HUES64 (cell line): ENCODE results near the gene SETD1B.
A peak's percentile ranks its signal among the peaks of the same experiment; 100 is the strongest.

Source experiments
- H3K27ac ChIP-seq: 2 replicates; pipeline ENCODE4 v1.7.0; 2013; ENCODE audit warnings: low read depth, low read length, inconsistent platforms
- H3K27me3 ChIP-seq: 2 replicates; pipeline ENCODE4 v1.6.1; 2013; ENCODE audit warnings: mild to moderate bottlenecking, low read length; ENCODE audit not compliant: insufficient read depth
- H3K36me3 ChIP-seq: 2 replicates; pipeline ENCODE4 v1.6.1; 2013; ENCODE audit warnings: mild to moderate bottlenecking, low read length; ENCODE audit not compliant: insufficient read depth
- H3K4me1 ChIP-seq: 2 replicates; pipeline ENCODE4 v1.6.1; 2013; ENCODE audit warnings: mild to moderate bottlenecking, low read length, moderate library complexity; ENCODE audit not compliant: insufficient read depth
- H3K4me3 ChIP-seq: 2 replicates; pipeline ENCODE4 v1.5.1; 2013; ENCODE audit warnings: mild to moderate bottlenecking, low read length, moderate library complexity
- H3K9ac ChIP-seq: 2 replicates; pipeline ENCODE4 v1.6.1; 2013; ENCODE audit warnings: mild to moderate bottlenecking, low read depth, low read length
- H3K9me3 ChIP-seq: 2 replicates; pipeline ENCODE4 v1.6.1; 2013; ENCODE audit warnings: low read depth, low read length; ENCODE audit not compliant: insufficient read depth
- WGBS: fragments of 150-250, 120-280 bp; methylation state at CpG from one replicate; pipeline ENCODE4 v1.1.7; 2013; ENCODE audit warnings: missing lambda C conversion rate; 5-methylcytosine and 5-hydroxymethylcytosine counted together

The SETD1B gene

GRCh38 chr12:121791671-121792551 is 11.9 kb upstream of the SETD1B start:
- 89% methylated on average over 14 of the region's 14 CpGs for WGBS
- H3K27me3 ChIP-seq, result no peaks in the 10 kb centered on the region; the same call in 1 of the 2 replicates
- no peak overlapping the region for H3K9ac ChIP-seq
- H3K36me3 ChIP-seq, result peaks cover 7% of the 10 kb centered on the region
- no peaks in the 10 kb centered on the region for H3K9me3 ChIP-seq
- H3K4me1 ChIP-seq, result peaks cover 7% of the 10 kb centered on the region; the same call in 1 of the 2 replicates
- H3K4me3 ChIP-seq, result no peak overlapping the region
- H3K27ac ChIP-seq, result no peak overlapping the region

DNA sequence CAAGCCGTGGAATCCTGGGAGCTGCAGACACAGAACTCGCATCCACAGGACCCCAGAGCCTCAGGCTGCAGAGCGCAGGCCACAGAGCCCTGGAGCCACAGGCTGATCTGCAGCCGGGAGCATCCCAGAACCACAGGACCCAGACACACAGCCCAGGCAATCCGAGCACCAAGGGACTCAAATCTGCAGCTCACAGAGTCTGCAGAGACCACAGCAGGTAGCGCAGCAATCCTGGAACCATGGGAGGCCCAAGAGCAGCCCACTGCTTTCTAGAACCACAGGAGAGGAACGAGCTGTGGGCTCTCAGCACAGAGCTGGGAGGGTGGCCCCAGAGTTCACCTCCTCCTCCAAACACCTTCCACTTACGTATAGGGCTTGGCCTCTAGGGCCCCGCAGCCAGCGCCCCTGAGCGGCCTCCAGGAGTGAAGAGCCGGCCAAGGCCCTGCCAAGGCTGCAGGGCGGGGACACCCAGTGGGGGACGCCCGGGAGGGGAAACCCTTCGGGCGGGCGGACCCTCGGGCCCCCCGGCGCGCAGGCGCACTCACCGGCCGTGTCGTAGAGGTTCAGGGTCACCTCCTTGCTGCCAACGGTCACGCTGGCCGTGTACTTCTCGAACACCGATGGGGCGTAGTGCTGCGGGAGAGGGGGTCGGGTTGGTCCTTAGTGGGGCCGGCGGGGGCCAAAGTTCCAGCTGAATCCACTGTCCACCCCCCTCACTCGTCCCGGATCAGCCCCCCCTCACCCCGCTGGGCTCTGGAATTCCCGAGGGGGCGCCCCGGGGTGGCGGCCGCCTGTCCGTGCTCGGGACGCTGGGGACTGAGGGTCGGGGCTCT is 11.0 kb upstream of the SETD1B start:
- Histone ChIP-seq H3K27ac (no peak overlapping the region), H3K4me3 (peak overlapping the region; percentile 56), H3K9ac (peak overlapping the region; percentile 67), H3K9me3 (no peaks in the 10 kb centered on the region), H3K4me1 (peaks cover 13% of the 10 kb centered on the region), H3K27me3 (no peaks in the 10 kb centered on the region; the same call in 1 of the 2 replicates), H3K36me3 (peaks cover 8% of the 10 kb centered on the region)
- WGBS, result 12% methylated on average over 48 of the region's 48 CpGs

- Histone ChIP-seq H3K4me1 (peaks cover 19% of the 10 kb centered on the region), H3K27ac (peak within 1 kb of the TSS; percentile 47; the same call in 1 of the 2 replicates), H3K9ac (peak within 1 kb of the TSS; percentile 67), H3K9me3 (no peaks in the 10 kb centered on the region), H3K27me3 (no peaks in the 10 kb centered on the region; the same call in 1 of the 2 replicates), H3K4me3 (peak within 1 kb of the TSS; percentile 56), H3K36me3 (peaks cover 12% of the 10 kb centered on the region)
- WGBS, result under 1% methylated on average over 36 of the region's 36 CpGs
Observed at GRCh38 chr12:121793440-121793837, 10.4 kb upstream of the SETD1B start, which contains the start of gene RHOF. TSS of gene RHOF (minus strand) at chr12:121793688. CDS start at chr12:121793633, 55 bp downstream.

DNA sequence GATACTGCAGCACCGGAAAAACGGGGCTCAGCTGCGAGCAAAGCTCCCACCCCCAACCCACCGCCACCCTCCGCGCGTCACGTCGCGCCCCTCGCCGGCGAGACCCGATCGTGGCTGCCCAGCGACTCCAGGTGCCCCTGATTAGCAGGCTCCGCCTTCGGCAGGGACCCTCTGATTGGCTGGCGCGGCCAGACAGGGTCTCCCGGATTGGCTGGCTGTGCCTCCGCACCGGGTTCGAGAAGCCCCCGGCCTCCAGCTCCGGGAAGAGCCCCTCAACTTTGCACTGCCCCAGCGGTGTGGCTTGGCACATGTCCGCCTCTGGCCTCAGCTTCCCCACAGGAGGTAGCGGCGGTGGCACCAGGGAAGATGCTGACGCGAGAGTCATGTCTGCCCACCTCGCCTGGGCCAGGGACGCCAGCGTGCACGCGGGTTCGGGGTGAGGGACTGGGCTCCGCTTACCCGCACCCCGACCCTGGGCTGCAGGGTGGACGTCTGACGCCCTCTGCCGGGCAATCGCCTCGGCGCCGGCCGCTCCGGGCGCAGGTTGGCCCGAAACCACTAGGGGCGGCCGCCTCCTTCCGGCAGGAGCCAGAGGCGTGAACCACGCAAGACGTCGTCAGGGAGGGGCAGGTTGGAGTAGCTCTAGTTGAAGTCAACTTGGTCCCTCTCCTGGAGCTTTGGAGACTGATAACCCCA is 9.8 kb upstream of the SETD1B start:
- peaks cover 24% of the 10 kb centered on the region for H3K4me1 ChIP-seq
- no peaks in the 10 kb centered on the region for H3K9me3 ChIP-seq
- WGBS, result under 1% methylated on average over 59 of the region's 59 CpGs
- H3K27ac ChIP-seq, result peak overlapping the region; percentile 47; the same call in 1 of the 2 replicates
- H3K9ac ChIP-seq, result peak overlapping the region; percentile 44; the same call in 1 of the 2 replicates
- peaks cover 18% of the 10 kb centered on the region for H3K36me3 ChIP-seq
- no peaks in the 10 kb centered on the region; the same call in 1 of the 2 replicates for H3K27me3 ChIP-seq
- H3K4me3 ChIP-seq, result peak overlapping the region; percentile 56

DNA sequence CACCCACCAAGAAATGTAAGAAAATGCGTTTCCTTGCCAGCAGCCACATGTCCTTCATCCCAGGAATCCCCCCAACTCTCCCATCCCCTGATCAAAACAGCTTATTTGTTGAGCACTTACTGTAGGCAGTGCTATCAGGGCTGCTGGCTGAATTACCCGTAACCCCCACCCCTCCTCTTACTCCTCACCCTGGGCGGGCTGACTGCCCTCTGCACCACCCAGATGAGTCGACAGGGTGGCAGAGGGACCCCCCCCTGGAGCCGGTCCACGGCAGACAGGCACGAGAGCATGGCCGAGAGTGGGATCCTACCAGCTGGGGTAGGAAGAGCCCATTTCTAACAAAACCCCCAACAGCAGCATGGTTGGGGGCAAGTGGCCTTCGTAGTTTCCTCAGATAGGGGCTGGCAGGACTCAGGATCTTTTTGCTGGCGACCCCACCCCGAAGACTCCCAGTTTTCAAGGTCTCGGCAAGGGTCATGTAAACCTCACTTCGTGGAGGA is 9.2 kb upstream of the SETD1B start:
- Histone ChIP-seq H3K27me3 (no peaks in the 10 kb centered on the region; the same call in 1 of the 2 replicates), H3K9ac (0 out of 2 replicates have a peak overlapping the region, but pooled peaks have one; percentile 0), H3K36me3 (peaks cover 18% of the 10 kb centered on the region), H3K4me1 (peaks cover 27% of the 10 kb centered on the region), H3K27ac (peak overlapping the region; percentile 24; the same call in 1 of the 2 replicates), H3K9me3 (no peaks in the 10 kb centered on the region), H3K4me3 (peak overlapping the region; percentile 30)
- WGBS, result 9% methylated on average over 13 of the region's 13 CpGs

GRCh38 chr12:121795034-121795968 is 8.5 kb upstream of the SETD1B start:
- Histone ChIP-seq H3K9me3 (no peaks in the 10 kb centered on the region), H3K4me1 (peaks cover 25% of the 10 kb centered on the region), H3K9ac (0 out of 2 replicates have a peak overlapping the region, but pooled peaks have one; percentile 0), H3K36me3 (peaks cover 18% of the 10 kb centered on the region), H3K4me3 (peak overlapping the region; percentile 30; the same call in 1 of the 2 replicates), H3K27ac (peak overlapping the region; percentile 46; the same call in 1 of the 2 replicates), H3K27me3 (no peaks in the 10 kb centered on the region; the same call in 1 of the 2 replicates)
- 49% methylated on average over 15 of the region's 15 CpGs for WGBS

DNA sequence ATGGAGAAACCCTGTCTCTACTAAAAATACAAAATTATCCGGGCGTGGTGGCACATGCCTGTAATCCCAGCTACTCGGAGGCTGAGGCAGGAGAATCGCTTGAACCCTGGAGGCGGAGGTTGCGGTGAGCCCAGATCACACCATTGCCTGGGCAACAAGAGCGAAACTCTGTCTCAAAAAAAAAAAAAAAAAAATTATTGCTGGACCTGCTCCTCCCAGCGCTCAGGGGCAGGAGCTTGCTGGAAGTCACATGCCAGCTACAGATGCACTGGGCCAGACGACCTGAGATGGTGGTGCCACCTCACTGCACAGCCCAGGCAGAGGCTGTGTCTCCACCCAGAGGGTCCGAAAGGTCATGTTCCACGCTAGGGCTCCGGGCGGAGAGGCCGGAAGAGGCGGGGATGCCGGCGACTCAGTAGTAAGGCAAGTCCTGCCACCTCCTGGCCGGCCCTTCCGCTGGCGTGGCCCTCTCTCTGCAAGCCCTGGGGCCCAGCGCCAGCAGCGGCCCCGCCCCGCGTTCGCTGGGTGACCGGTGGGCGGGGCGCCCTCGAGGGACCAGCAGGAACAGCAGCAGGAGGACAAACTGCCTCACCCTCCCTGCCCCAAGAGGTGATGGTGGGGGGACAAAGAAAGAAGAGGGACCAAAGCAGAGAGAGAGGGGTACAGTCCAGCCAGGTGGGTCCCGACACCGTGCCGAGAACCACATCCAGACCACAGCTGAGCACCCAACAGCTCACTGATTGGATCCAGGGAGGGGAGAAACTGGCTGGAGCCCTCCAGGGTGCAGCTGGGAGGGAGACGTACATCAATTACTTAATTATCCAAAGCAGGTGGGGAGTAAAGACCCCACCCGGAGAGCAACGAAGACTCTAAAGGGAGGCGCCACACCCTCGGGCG is 6.7 kb upstream of the SETD1B start:
- 31% methylated on average over 36 of the region's 39 CpGs for WGBS
- H3K36me3 ChIP-seq, result peaks cover 18% of the 10 kb centered on the region
- H3K9ac ChIP-seq, result peak overlapping the region; percentile 9; the same call in 1 of the 2 replicates

GRCh38 chr12:121797937-121798786 is 5.6 kb upstream of the SETD1B start:
- Histone ChIP-seq H3K4me3 (peak overlapping the region; percentile 78), H3K27me3 (no peaks in the 10 kb centered on the region), H3K4me1 (peaks cover 25% of the 10 kb centered on the region), H3K36me3 (peaks cover 18% of the 10 kb centered on the region), H3K9me3 (no peaks in the 10 kb centered on the region), H3K27ac (peak overlapping the region; percentile 75; the same call in 1 of the 2 replicates), H3K9ac (peak overlapping the region; percentile 19)
- 34% methylated on average over 19 of the region's 19 CpGs for whole genome bisulfite sequencing

More for the DNA sequence above, 6.7 kb upstream of the SETD1B start:
- peak overlapping the region; percentile 38 for H3K4me3 ChIP-seq
- no peak overlapping the region for H3K27ac ChIP-seq
- H3K4me1 ChIP-seq, result peaks cover 25% of the 10 kb centered on the region
- H3K27me3 ChIP-seq, result no peaks in the 10 kb centered on the region; the same call in 1 of the 2 replicates
- no peaks in the 10 kb centered on the region for H3K9me3 ChIP-seq
